ENCODE data around the gene PEDS1. TPM values are rescaled to one million over a fixed set of nuclear protein-coding genes. Genes with fewer than 3 reads are reported as not detected.

PEDS1 gene
- total and polyA plus RNA-seq, 4 donors, result 4.8 to 19.3 (median 8.6) TPM

GRCh38 chr20:50193199-50193835, 39.8 kb upstream of the PEDS1 start:
- H3K27ac ChIP-seq (ENCODE audit: low read depth in 1 of 2, low read length in 2 of 2), result peak overlapping the region; percentile 79 to 98
- H3K4me1 ChIP-seq (ENCODE audit: control insufficient read depth in 4 of 4, insufficient read depth in 4 of 4, low read length in 3 of 4), result peaks cover 0 to 30% (median 9%) of the 10 kb centered on the region in 4 donors
- DNase-seq (ENCODE audit: low spot score), result no peak
- H3K9me3 ChIP-seq (ENCODE audit: control insufficient read depth in 4 of 4, low read length in 3 of 4), result no peaks in the 10 kb centered on the region
- TF ChIP-seq EGR1 (IDR thresholded peaks at IDR 0.05; ENCODE audit: low read depth in 2 of 2), result no peak
- TF ChIP-seq, protein P1, sequence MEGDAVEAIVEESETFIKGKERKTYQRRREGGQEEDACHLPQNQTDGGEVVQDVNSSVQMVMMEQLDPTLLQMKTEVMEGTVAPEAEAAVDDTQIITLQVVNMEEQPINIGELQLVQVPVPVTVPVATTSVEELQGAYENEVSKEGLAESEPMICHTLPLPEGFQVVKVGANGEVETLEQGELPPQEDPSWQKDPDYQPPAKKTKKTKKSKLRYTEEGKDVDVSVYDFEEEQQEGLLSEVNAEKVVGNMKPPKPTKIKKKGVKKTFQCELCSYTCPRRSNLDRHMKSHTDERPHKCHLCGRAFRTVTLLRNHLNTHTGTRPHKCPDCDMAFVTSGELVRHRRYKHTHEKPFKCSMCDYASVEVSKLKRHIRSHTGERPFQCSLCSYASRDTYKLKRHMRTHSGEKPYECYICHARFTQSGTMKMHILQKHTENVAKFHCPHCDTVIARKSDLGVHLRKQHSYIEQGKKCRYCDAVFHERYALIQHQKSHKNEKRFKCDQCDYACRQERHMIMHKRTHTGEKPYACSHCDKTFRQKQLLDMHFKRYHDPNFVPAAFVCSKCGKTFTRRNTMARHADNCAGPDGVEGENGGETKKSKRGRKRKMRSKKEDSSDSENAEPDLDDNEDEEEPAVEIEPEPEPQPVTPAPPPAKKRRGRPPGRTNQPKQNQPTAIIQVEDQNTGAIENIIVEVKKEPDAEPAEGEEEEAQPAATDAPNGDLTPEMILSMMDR (IDR thresholded peaks at IDR 0.05; ENCODE audit: low read depth, low read length, missing input control), result peak; percentile 1
- H3K36me3 ChIP-seq (ENCODE audit: control insufficient read depth in 4 of 4, insufficient read depth in 3 of 4, low read depth in 1 of 4, low read length in 3 of 4), result peaks cover 0 to 9% (median 0%) of the 10 kb centered on the region in 4 donors
- peak overlapping the region; percentile 78 to 99 (median 85) for H3K4me3 ChIP-seq (ENCODE audit: low read depth in 1 of 3, low read length in 3 of 3)
- WGBS, result 22% methylated on average over 10 of the region's 10 CpGs
- H3K27me3 ChIP-seq (ENCODE audit: control insufficient read depth in 4 of 4, insufficient read depth in 4 of 4, low read length in 3 of 4), result no peaks in the 10 kb centered on the region
- H3K9ac ChIP-seq (ENCODE audit: low read depth in 1 of 2, low read length in 2 of 2), result peak overlapping the region; percentile 86 to 100

- H3K36me3 ChIP-seq (ENCODE audit: control insufficient read depth in 4 of 4, insufficient read depth in 3 of 4, low read depth in 1 of 4, low read length in 3 of 4), result peaks cover 0 to 9% (median 0%) of the 10 kb centered on the region in 4 donors
- peak; percentile 76 for DNase-seq (ENCODE audit: low spot score)
- H3K4me3 ChIP-seq (ENCODE audit: low read depth in 1 of 3, low read length in 3 of 3), result peak overlapping the region; percentile 78 to 99 (median 85)
- H3K4me1 ChIP-seq (ENCODE audit: control insufficient read depth in 4 of 4, insufficient read depth in 4 of 4, low read length in 3 of 4), result peaks cover 0 to 37% (median 16%) of the 10 kb centered on the region in 4 donors
- 3% methylated on average over 25 of the region's 25 CpGs for WGBS
- H3K9ac ChIP-seq (ENCODE audit: low read depth in 1 of 2, low read length in 2 of 2), result peak overlapping the region; percentile 86 to 100
- no peaks in the 10 kb centered on the region for H3K9me3 ChIP-seq (ENCODE audit: control insufficient read depth in 4 of 4, low read length in 3 of 4)
- peak overlapping the region; percentile 79 to 98 for H3K27ac ChIP-seq (ENCODE audit: low read depth in 1 of 2, low read length in 2 of 2)
- TF ChIP-seq TAF1 (conservative IDR thresholded peaks at IDR 0.05) (no peak), FOXA1 (IDR thresholded peaks at IDR 0.05) (no peak), YY1 (IDR thresholded peaks at IDR 0.05) (peak; percentile 81), FOXA2 (IDR thresholded peaks at IDR 0.05) (no peak), JUND (IDR thresholded peaks at IDR 0.05) (peak in 1 of 2 donors; percentile 39), HNF4G (IDR thresholded peaks at IDR 0.05) (no peak), SP1 (IDR thresholded peaks at IDR 0.05) (no peak), GABPA (IDR thresholded peaks at IDR 0.05 in 1 of 2, conservative IDR thresholded peaks at IDR 0.05 in 1 of 2) (no peak), NR2F2 (IDR thresholded peaks at IDR 0.05) (no peak), REST (IDR thresholded peaks at IDR 0.05) (no peak), HNF4A (conservative IDR thresholded peaks at IDR 0.05) (no peak), RAD21 (IDR thresholded peaks at IDR 0.05) (no peak), RXRA (IDR thresholded peaks at IDR 0.05) (no peak), ATF3 (IDR thresholded peaks at IDR 0.05) (peak; percentile 65), EGR1 (IDR thresholded peaks at IDR 0.05; ENCODE audit: low read depth in 2 of 2) (no peak), ZBTB33 (IDR thresholded peaks at IDR 0.05) (peak; percentile 8)
- TF ChIP-seq, protein P1 (IDR thresholded peaks at IDR 0.05; ENCODE audit: low read depth, low read length, missing input control), result no peak
- TF ChIP-seq, protein P2, sequence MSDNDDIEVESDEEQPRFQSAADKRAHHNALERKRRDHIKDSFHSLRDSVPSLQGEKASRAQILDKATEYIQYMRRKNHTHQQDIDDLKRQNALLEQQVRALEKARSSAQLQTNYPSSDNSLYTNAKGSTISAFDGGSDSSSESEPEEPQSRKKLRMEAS (IDR thresholded peaks at IDR 0.05), result peak; percentile 18
- no peaks in the 10 kb centered on the region for H3K27me3 ChIP-seq (ENCODE audit: control insufficient read depth in 4 of 4, insufficient read depth in 4 of 4, low read length in 3 of 4)
Observed at GRCh38 chr20:50192364-50193198, 39.1 kb upstream of the PEDS1 start.
